A673 (cell line): ENCODE data around the gene CTNNBL1. TPM values are rescaled to one million over a fixed set of nuclear protein-coding genes. Genes with fewer than 3 reads are reported as not detected.

Source experiments
- BruUV-seq: library from RNA; stranded (reverse); fragments of 400-500 nt; replicated peaks from 2 replicates; lab custom pipeline; 2021; lab: Mats Ljungman, UMichigan
- CTCF ChIA-PET: fragments of 300-600 bp; sonication (Branson Sonifier 250); formaldehyde crosslinking; loops from one replicate; lab custom pipeline; 2022; ENCODE audit warnings: antibody characterized with exemption; lab: Charles Lee
- POLR2A ChIA-PET: fragments of 300-600 bp; sonication (Branson Sonifier 250); formaldehyde crosslinking; loops from one replicate; lab custom pipeline; 2022; ENCODE audit warnings: antibody characterized with exemption; ENCODE audit not compliant: low non-redundant PET; lab: Charles Lee
- DNase-seq: peaks from one replicate; pipeline ENCODE4 v3.0.0-alpha.2; 2015; ENCODE audit warnings: low spot score
- H3K27ac ChIP-seq: fragments of 200-600 bp; sonication (generic); 2 replicates; pipeline ENCODE4 v1.5.1; 2016; ENCODE audit warnings: mixed run types, low read depth, mild to moderate bottlenecking, mixed read lengths, antibody characterized with exemption, low read length; ENCODE audit not compliant: poor library complexity, severe bottlenecking
- H3K27me3 ChIP-seq: fragments of 200-600 bp; sonication (generic); replicated peaks from 2 replicates; pipeline ENCODE4 v1.6.1; 2017; ENCODE audit warnings: mixed run types, low read depth, mild to moderate bottlenecking, mixed read lengths, antibody characterized with exemption, low read length; ENCODE audit not compliant: insufficient read depth, poor library complexity
- H3K36me3 ChIP-seq: fragments of 200-600 bp; sonication (generic); 2 replicates; pipeline ENCODE4 v1.6.1; 2016; ENCODE audit warnings: mixed run types, mild to moderate bottlenecking, mixed read lengths, antibody characterized with exemption, low read length; ENCODE audit not compliant: insufficient read depth, poor library complexity, severe bottlenecking
- H3K4me1 ChIP-seq: fragments of 200-600 bp; sonication (generic); 2 replicates; pipeline ENCODE4 v1.6.1; 2017; ENCODE audit warnings: mixed run types, mild to moderate bottlenecking, mixed read lengths, antibody characterized with exemption, low read length; ENCODE audit not compliant: insufficient read depth, poor library complexity, severe bottlenecking
- H3K4me3 ChIP-seq: fragments of 200-600 bp; sonication (generic); 2 replicates; pipeline ENCODE4 v1.5.1; 2016; ENCODE audit warnings: low read depth, mixed run types, mild to moderate bottlenecking, mixed read lengths, low read length; ENCODE audit not compliant: poor library complexity, severe bottlenecking
- H3K9me3 ChIP-seq: fragments of 200-600 bp; sonication (generic); 2 replicates; pipeline ENCODE4 v1.6.1; 2016; ENCODE audit warnings: mixed run types, low read depth, mild to moderate bottlenecking, mixed read lengths, antibody characterized with exemption, low read length; ENCODE audit not compliant: poor library complexity, severe bottlenecking
- EZH2 ChIP-seq: fragments of 200-600 bp; sonication (generic); IDR thresholded peaks from 2 replicates; pipeline ENCODE4 v1.6.1; 2017; ENCODE audit warnings: borderline replicate concordance, low read depth, mild to moderate bottlenecking, mixed read lengths, antibody characterized with exemption, low read length; ENCODE audit not compliant: poor library complexity, severe bottlenecking
- intact Hi-C: fragments of 100-400 bp; cut with micrococcal nuclease; formaldehyde crosslinking; loops from one replicate; pipeline ENCODE4 v1.10.0; 2022; ENCODE audit not compliant: unreplicated experiment
- total RNA-seq: library from RNA; stranded (reverse); gene quantifications from 2 replicates; pipeline ENCODE4 v1.2.3, GENCODE V29; 2021
- TF ChIP-seq, protein P1 (sequence below): fragments of 300-800, 200-600 bp; sonication (generic); conservative IDR thresholded peaks from 2 replicates; pipeline ENCODE4 v1.5.1; 2017; ENCODE audit warnings: low read depth, mild to moderate bottlenecking, antibody characterized with exemption, low read length, moderate library complexity, mixed read lengths

The CTNNBL1 gene
- total RNA-seq, 1 experiment from 2014 or later = 88.5 TPM

DNA sequence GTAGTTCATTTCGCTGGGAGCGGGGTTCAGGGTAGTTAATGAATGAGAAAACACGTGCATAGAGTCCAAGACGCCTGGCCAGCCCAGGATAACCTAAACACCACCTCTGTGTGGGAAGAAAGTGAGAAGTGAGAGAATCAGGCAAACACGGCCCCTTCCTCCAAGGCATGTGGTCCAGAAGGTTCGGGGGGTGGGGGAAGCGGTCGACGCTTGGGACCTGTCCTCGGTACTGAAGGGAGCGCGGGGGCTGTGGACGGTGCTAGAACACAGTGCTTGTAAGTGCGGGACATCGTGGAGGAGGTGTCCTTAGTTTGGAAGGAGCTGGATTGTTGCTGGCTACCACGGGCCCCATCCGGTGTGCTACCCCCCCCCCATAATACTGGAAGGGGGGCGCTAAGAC is 207.4 kb downstream of the CTNNBL1 start:
- intact Hi-C loops = no loop called here
- no peaks in the 10 kb centered on the region for H3K27me3 ChIP-seq
- TF ChIP-seq EZH2 = no peak
- TF ChIP-seq, protein P1, sequence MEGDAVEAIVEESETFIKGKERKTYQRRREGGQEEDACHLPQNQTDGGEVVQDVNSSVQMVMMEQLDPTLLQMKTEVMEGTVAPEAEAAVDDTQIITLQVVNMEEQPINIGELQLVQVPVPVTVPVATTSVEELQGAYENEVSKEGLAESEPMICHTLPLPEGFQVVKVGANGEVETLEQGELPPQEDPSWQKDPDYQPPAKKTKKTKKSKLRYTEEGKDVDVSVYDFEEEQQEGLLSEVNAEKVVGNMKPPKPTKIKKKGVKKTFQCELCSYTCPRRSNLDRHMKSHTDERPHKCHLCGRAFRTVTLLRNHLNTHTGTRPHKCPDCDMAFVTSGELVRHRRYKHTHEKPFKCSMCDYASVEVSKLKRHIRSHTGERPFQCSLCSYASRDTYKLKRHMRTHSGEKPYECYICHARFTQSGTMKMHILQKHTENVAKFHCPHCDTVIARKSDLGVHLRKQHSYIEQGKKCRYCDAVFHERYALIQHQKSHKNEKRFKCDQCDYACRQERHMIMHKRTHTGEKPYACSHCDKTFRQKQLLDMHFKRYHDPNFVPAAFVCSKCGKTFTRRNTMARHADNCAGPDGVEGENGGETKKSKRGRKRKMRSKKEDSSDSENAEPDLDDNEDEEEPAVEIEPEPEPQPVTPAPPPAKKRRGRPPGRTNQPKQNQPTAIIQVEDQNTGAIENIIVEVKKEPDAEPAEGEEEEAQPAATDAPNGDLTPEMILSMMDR = no peak
- H3K36me3 ChIP-seq = no peaks in the 10 kb centered on the region
- no peak overlapping the region for H3K27ac ChIP-seq
- DNase-seq = no peak
- ChIA-PET CTCF (interaction anchor here (0.6 kb wide), 1 partner anchor 91 kb away, joined by 5 read pairs; no protein-coding TSS in a partner anchor), POLR2A (no interaction called here)
- no peaks in the 10 kb centered on the region for H3K9me3 ChIP-seq
- BruUV-seq = no TSS peak
- peaks cover 51% of the 10 kb centered on the region for H3K4me1 ChIP-seq
- no peak overlapping the region for H3K4me3 ChIP-seq

DNA sequence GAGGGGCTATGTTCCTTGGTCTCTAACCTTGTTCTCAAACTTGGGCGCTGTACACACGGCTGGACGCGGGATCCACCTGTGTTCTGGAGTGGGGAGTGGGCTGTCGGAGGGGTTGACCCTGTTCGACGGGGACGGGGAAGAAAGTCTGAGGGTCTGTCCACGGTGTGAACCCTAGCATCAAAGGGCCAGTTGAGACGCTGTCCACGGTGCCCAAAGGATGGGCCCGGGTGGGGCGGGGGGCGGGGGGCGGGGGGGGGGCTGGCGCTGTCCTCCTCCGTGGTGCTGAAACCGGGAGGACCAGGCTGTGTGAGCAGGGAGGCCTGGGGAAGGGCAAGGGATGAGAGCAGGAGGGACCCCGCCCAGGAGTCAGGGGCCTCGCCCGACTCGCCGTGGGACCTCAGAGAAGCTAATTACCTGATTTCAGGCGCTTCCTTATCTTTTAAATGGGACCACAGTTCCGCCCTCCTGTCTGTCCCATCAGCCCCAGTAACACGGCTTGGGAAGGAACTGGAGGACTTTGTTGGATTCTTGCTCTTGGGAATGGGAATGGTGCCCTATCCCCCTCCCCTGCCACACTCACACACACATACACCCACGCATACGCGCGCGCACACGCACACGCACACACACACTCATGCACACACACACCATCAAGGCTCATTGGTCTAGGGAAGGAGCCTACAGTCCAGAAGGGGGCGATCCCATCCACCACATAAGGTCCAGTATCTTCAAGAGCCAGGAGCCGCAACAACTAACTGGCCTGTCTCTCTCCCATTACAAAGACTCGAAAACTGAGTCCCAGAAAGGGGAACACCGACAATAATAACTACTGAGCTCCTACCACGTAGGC is 208.0 kb downstream of the CTNNBL1 start:
- H3K36me3 ChIP-seq = no peaks in the 10 kb centered on the region
- no peaks in the 10 kb centered on the region for H3K9me3 ChIP-seq
- H3K4me1 ChIP-seq = peaks cover 51% of the 10 kb centered on the region
- POLR2A ChIA-PET = no interaction called here
- CTCF ChIA-PET = interaction anchor here (0.5 to 0.6 kb wide), 2 partner anchors 9 to 90 kb away, joined by 3 to 5 read pairs; no protein-coding TSS in a partner anchor
- TF ChIP-seq EZH2 = no peak
- TF ChIP-seq, protein P1 = peak; percentile 77
- BruUV-seq = no TSS peak
- H3K27me3 ChIP-seq = no peaks in the 10 kb centered on the region
- intact Hi-C loops = loop anchor here (2.0 kb wide), 1 partner anchor 91 kb away; no protein-coding TSS in a partner anchor
- H3K27ac ChIP-seq = no peak overlapping the region
- H3K4me3 ChIP-seq = peak overlapping the region; percentile 64
- DNase-seq = peak; percentile 85

DNA sequence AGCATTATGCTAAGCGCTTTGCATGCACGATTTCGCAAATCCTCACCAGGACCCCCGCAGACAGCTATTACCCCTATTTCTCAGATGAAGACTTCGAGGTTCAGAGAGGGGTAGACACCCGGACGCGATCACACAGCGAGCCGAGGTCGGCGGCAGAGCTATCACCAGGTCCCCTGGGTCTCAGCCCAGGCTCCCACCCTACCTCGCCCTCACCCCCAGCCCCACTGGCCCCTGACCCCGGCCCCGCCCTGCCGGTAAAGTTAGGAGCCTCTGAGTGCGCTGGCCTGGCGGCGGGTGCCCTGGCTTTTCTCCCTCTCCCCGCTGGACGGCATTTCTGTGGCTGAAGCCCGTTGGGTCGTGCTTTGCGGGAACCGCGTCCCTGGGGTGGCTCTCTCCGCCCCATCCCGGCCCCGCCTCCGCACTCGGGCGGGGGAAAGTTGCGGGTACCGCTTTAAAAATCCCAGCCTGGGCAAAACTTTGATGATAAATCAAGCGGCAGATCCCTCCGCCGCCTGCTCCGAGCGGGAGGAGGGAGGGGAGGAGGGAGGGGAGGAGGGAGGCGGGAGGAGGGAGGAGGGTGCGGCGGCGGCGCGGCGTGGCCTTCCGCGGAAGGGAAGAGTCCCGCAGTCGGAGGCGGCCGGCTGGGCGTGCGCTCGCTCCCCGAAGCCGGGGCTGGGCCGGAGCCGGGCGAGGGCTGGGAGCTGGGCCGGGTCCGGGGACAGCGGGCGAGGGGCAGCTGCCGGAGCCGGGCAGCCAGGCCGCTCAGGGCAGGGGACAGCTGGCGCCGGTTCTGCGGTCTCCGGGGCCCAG is 208.9 kb downstream of the CTNNBL1 start, which contains the start of gene VSTM2L:
VSTM2L (plus strand) TSS at position 624 of the 810 bp plus-strand sequence. CDS start 224 bp downstream, outside the sequence.
- no peak for TF ChIP-seq EZH2
- TF ChIP-seq, protein P1 = no peak
- Histone ChIP-seq H3K9me3 (no peaks in the 10 kb centered on the region), H3K36me3 (no peaks in the 10 kb centered on the region), H3K27me3 (no peaks in the 10 kb centered on the region), H3K4me1 (peaks cover 51% of the 10 kb centered on the region), H3K27ac (peak within 1 kb of the TSS; percentile 67), H3K4me3 (peak within 1 kb of the TSS; percentile 64)
- POLR2A ChIA-PET = no interaction called here
- intact Hi-C loops = loop anchor here (2.0 kb wide), 1 partner anchor 90 kb away; no protein-coding TSS in a partner anchor
- no TSS peak for BruUV-seq
- peak; percentile 91 for DNase-seq
- CTCF ChIA-PET = interaction anchor here (0.5 kb wide), 1 partner anchor 9 kb away, joined by 3 read pairs; no protein-coding TSS in a partner anchor
